Measurements from ENCODE around the gene FAM174B.

DNA sequence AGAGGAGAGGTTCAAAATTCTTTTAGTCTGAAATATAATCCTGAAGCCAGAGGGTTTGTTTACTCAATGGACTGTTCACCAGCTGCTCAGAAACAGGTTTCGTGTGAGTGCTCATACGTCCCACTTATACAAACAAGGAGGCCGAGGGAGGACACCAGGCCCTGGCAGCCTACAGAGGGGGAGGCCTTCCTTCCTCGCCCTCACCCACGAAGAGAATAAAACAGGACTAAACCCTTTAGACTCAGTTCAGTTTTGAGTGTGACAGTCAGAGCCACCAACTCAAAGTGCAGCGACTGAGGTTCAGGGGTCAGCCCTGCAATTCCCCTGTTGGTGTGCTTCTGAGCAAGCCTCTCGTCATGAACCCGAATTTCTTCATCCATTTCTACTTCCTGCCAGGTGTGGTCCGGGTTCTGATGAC is 17.3 kb downstream of the FAM174B start:
- TF ChIP-seq YY1 (IDR thresholded peaks at IDR 0.05; ENCODE audit: extremely low read depth, insufficient replicate concordance, low read depth, low read length): no peak
- TF ChIP-seq, protein P1, sequence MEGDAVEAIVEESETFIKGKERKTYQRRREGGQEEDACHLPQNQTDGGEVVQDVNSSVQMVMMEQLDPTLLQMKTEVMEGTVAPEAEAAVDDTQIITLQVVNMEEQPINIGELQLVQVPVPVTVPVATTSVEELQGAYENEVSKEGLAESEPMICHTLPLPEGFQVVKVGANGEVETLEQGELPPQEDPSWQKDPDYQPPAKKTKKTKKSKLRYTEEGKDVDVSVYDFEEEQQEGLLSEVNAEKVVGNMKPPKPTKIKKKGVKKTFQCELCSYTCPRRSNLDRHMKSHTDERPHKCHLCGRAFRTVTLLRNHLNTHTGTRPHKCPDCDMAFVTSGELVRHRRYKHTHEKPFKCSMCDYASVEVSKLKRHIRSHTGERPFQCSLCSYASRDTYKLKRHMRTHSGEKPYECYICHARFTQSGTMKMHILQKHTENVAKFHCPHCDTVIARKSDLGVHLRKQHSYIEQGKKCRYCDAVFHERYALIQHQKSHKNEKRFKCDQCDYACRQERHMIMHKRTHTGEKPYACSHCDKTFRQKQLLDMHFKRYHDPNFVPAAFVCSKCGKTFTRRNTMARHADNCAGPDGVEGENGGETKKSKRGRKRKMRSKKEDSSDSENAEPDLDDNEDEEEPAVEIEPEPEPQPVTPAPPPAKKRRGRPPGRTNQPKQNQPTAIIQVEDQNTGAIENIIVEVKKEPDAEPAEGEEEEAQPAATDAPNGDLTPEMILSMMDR (IDR thresholded peaks at IDR 0.05 in 2 of 3, conservative IDR thresholded peaks at IDR 0.05 in 1 of 3; ENCODE audit: borderline replicate concordance in 1 of 3, insufficient read depth in 1 of 3, low read depth in 2 of 3, low read length in 2 of 3): no peak
- no peak for TF ChIP-seq SIN3A (IDR thresholded peaks at IDR 0.05; ENCODE audit: low read depth)
- TF ChIP-seq POLR2A (IDR thresholded peaks at IDR 0.05; ENCODE audit: borderline replicate concordance, extremely low read depth, insufficient read depth, insufficient read length): no peak
- no peak for TF ChIP-seq ZNF274 (IDR thresholded peaks at IDR 0.05; ENCODE audit: low read depth, low read length)
- TF ChIP-seq CEBPB (IDR thresholded peaks at IDR 0.05; ENCODE audit: low read depth): no peak
- no peak for TF ChIP-seq JUND (IDR thresholded peaks at IDR 0.05)
- no peak for TF ChIP-seq EZH2 (IDR thresholded peaks at IDR 0.05)
- no peak for TF ChIP-seq SRF (IDR thresholded peaks at IDR 0.05; ENCODE audit: low read depth)

Data from HCT116 (cell line).